Transverse colon (tissue), 4 donors: ENCODE measurements around the gene PCDHA7. TPM values are rescaled to one million over a fixed set of nuclear protein-coding genes. Genes with fewer than 3 reads are reported as not detected.
"Not testable (repeated sequence)": the region's sequence is repeated elsewhere in the genome, so short reads cannot be mapped to it uniquely, and the experiment has no call there.

Experiments
- DNase-seq: peaks from one replicate; pipeline ENCODE4 v3.0.0-alpha.2; 2019
- H3K27ac ChIP-seq, 4 donors: fragments of 200-600 bp; sonication (generic); 2 replicates each; pipeline ENCODE4 v1.5.1; 2016 to 2018; ENCODE audit warnings: inconsistent platforms in 4 of 4
- H3K27me3 ChIP-seq: fragments of 200-600 bp; sonication (generic); 2 replicates; pipeline ENCODE4 v1.5.1; 2017; ENCODE audit warnings: inconsistent platforms
- H3K36me3 ChIP-seq, 4 donors: fragments of 200-600 bp; sonication (generic); 2 replicates each; pipeline ENCODE4 v1.5.1; 2017 to 2019; ENCODE audit warnings: inconsistent platforms in 4 of 4
- H3K4me1 ChIP-seq, 4 donors: fragments of 200-600 bp; sonication (generic); 2 replicates each; pipeline ENCODE4 v1.5.1; 2017 to 2020; ENCODE audit warnings: inconsistent platforms in 4 of 4
- H3K4me3 ChIP-seq, 4 donors: fragments of 200-600 bp; sonication (generic); 1 replicate in 1 of 4; 2 replicates in 3 of 4; pipeline versions ENCODE4 v1.5.1 to v1.6.1; 2017 to 2019; ENCODE audit warnings: inconsistent platforms in 4 of 4
- H3K9me3 ChIP-seq, 2 donors: fragments of 200-600 bp; sonication (generic); 2 replicates each; pipeline ENCODE4 v1.5.1; 2017 to 2019; ENCODE audit warnings: inconsistent platforms in 2 of 2
- EP300 ChIP-seq: sonication (generic); formaldehyde crosslinking; IDR thresholded peaks from one replicate; pipeline ENCODE4 v1.6.1; 2017; ENCODE audit warnings: antibody characterized with exemption, low read depth
- POLR2A ChIP-seq: fragments of 450-650 bp; IDR thresholded peaks from one replicate; pipeline ENCODE4 v1.6.1; 2016; ENCODE audit warnings: antibody characterized with exemption, mild to moderate bottlenecking, moderate library complexity
- POLR2AphosphoS5 ChIP-seq, 3 donors: sonication (generic); formaldehyde crosslinking; IDR thresholded peaks; one replicate each; pipeline ENCODE4 v1.6.1; 2016; ENCODE audit warnings: antibody characterized with exemption in 3 of 3
- WGBS, 2 donors: methylation state at CpG; one replicate each; pipeline ENCODE4 v1.1.5; 2018; ENCODE audit warnings: low coverage in 1 of 2; 5-methylcytosine and 5-hydroxymethylcytosine counted together
- in situ Hi-C, 4 donors: fragments of 200-750 bp; cut with MboI; loops; one replicate each; pipeline versions ENCODE4 v1.15.0 to v1.15.1; 2017; ENCODE audit warnings: low sequenced_read_pairs in 3 of 4, low pct_ligation_motif_present in 1 of 4, low pct_unique_long_range_greater_than_20kb in 1 of 4
- intact Hi-C: fragments of 100-400 bp; cut with DNase I; formaldehyde crosslinking; loops from one replicate; pipeline ENCODE4 v1.15.1; 2023; ENCODE audit warnings: low total_unique reads
- total RNA-seq, 4 donors: library from RNA; depleted of rRNA; stranded (reverse); fragments of >200 nt; gene quantifications; one replicate each; pipeline ENCODE4 v1.1.0, GENCODE V29; 2016
- TF ChIP-seq, protein P1 (sequence below), 5 experiments: fragments of 200-600 bp in 3 of 5; fragments of 450-650 bp in 2 of 5; sonication (generic) in 3 of 5; IDR thresholded peaks; 1 replicate in 2 of 5; 2 replicates in 3 of 5; pipeline ENCODE4 v1.5.1; 2016 to 2017; ENCODE audit warnings: antibody characterized with exemption in 5 of 5, inconsistent platforms in 3 of 5, mild to moderate bottlenecking in 2 of 5, moderate library complexity in 1 of 5

Gene PCDHA7
- total RNA-seq, 4 donors from 2014 or later = 0.37 to 1.4 (median 1.1) TPM; not detected in 1

DNA sequence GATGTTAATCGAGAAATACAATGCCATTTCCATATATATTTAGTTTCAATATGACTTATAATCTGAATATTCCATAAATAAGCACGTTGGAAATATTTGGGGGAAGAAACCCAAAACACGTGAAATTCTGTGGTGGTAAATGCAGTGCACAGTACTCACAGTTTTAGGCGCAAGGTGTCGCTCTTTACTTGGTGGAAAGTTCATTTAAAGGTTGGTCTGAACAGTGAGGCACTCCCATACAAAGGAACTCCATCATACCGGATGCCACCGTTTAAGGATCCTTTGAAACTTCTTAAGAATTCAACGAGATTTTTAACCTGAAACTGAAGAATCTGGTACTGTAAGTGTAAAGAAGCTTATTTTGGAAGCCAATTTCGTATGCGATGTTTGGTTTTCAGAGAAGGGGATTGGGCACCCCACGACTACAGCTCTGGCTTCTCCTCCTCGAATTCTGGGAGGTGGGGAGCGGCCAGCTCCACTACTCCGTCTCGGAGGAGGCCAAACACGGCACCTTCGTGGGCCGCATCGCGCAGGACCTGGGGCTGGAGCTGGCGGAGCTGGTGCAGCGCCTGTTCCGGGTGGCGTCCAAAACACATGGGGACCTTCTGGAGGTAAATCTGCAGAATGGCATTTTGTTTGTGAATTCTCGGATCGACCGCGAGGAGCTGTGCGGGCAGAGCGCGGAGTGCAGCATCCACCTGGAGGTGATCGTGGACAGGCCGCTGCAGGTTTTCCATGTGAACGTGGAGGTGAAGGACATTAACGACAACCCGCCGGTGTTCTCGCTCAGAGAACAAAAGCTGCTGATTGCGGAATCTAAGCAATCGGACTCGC, 34.9 kb downstream of the PCDHA7 start, which contains the start of gene PCDHA11:
Gene PCDHA11, plus strand, starts transcription at position 237 of the 834 bp plus-strand sequence. Its CDS starts 147 bp downstream, at position 384.
- Histone ChIP-seq H3K27me3 (no peaks in the 10 kb centered on the region), H3K4me1 (no peaks in the 10 kb centered on the region), H3K4me3 (no peak within 1 kb of the TSS), H3K36me3 (no peaks in the 10 kb centered on the region), H3K9me3 (peaks cover 17 to 18% of the 10 kb centered on the region in 2 donors), H3K27ac (no peak within 1 kb of the TSS)
- intact Hi-C loops (no loop called here), in situ Hi-C loops (no loop called here)
- WGBS, 2 donors = 23 to 50% methylated on average over 11 to 41 of the region's 41 CpGs
- TF ChIP-seq EP300 (no peak), POLR2A (no peak)
- DNase-seq = no peak

DNA sequence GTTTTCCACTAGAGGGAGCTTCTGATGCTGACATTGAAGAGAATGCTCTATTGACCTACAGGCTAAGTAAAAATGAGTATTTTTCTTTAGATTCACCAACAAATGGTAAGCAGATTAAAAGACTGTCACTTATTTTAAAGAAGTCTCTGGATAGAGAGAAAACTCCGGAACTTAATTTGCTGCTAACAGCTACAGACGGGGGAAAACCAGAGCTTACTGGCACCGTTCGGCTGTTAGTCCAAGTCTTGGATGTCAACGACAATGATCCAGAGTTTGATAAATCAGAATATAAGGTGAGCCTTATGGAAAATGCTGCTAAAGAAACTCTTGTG, 35.5 kb downstream of the PCDHA7 start:
- H3K4me3 ChIP-seq = no peak overlapping the region
- H3K27me3 ChIP-seq = no peaks in the 10 kb centered on the region
- H3K36me3 ChIP-seq = no peaks in the 10 kb centered on the region
- in situ Hi-C loops (no loop called here), intact Hi-C loops (no loop called here)
- TF ChIP-seq, protein P1, sequence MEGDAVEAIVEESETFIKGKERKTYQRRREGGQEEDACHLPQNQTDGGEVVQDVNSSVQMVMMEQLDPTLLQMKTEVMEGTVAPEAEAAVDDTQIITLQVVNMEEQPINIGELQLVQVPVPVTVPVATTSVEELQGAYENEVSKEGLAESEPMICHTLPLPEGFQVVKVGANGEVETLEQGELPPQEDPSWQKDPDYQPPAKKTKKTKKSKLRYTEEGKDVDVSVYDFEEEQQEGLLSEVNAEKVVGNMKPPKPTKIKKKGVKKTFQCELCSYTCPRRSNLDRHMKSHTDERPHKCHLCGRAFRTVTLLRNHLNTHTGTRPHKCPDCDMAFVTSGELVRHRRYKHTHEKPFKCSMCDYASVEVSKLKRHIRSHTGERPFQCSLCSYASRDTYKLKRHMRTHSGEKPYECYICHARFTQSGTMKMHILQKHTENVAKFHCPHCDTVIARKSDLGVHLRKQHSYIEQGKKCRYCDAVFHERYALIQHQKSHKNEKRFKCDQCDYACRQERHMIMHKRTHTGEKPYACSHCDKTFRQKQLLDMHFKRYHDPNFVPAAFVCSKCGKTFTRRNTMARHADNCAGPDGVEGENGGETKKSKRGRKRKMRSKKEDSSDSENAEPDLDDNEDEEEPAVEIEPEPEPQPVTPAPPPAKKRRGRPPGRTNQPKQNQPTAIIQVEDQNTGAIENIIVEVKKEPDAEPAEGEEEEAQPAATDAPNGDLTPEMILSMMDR (IDR thresholded peaks at IDR 0.05) = no peak
- TF ChIP-seq EP300 (no peak), POLR2A (no peak), POLR2AphosphoS5 (IDR thresholded peaks at IDR 0.05) (no peak)
- peaks cover 17% of the 10 kb centered on the region in 2 donors for H3K9me3 ChIP-seq
- H3K4me1 ChIP-seq = no peaks in the 10 kb centered on the region
- DNase-seq = no peak
- WGBS, 2 donors = 73 to 76% methylated on average over 5 of the region's 5 CpGs
- no peak overlapping the region for H3K27ac ChIP-seq

DNA sequence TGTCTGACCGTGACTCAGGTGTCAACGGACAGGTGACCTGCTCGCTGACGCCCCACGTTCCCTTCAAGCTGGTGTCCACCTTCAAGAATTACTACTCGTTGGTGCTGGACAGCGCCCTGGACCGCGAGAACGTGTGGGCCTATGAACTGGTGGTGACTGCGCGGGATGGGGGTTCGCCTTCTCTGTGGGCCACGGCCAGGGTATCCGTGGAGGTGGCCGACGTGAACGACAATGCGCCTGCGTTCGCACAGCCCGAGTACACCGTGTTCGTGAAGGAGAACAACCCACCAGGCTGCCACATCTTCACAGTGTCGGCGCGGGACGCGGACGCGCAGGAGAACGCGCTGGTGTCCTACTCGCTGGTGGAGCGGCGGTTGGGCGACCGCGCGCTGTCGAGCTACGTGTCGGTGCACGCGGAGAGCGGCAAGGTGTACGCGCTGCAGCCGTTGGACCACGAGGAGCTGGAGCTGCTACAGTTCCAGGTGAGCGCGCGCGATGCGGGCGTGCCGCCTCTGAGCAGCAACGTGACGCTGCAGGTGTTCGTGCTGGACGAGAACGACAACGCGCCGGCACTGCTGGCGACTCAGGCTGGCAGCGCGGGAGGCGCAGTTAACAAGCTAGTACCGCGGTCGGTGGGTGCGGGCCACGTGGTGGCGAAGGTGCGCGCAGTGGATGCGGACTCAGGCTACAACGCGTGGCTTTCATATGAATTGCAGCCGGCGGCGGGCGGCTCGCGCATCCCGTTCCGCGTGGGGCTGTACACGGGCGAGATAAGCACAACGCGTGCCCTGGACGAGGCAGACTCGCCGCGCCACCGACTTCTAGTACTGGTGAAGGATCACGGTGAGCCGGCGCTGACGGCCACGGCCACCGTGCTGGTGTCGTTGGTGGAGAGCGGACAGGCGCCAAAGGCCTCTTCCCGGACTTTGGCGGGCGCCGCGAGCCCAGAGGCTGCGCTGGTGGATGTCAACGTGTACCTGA, 36.4 kb downstream of the PCDHA7 start:
- no peak for TF ChIP-seq POLR2A
- TF ChIP-seq EP300 = no peak
- TF ChIP-seq, protein P1 (IDR thresholded peaks at IDR 0.05) = no peak
- TF ChIP-seq POLR2AphosphoS5 (IDR thresholded peaks at IDR 0.05) = no peak
- Histone ChIP-seq H3K4me1 (no peaks in the 10 kb centered on the region), H3K4me3 (no peak overlapping the region), H3K36me3 (no peaks in the 10 kb centered on the region), H3K27me3 (no peaks in the 10 kb centered on the region), H3K27ac (no peak overlapping the region), H3K9me3 (peaks cover 17 to 20% of the 10 kb centered on the region in 2 donors)
- WGBS, 2 donors = 86% methylated on average over 88 of the region's 114 CpGs; no CpG with 5 or more reads in 1 of the 2 donors
- in situ Hi-C loops = no loop called here
- intact Hi-C loops = no loop called here
- DNase-seq = no peak

DNA sequence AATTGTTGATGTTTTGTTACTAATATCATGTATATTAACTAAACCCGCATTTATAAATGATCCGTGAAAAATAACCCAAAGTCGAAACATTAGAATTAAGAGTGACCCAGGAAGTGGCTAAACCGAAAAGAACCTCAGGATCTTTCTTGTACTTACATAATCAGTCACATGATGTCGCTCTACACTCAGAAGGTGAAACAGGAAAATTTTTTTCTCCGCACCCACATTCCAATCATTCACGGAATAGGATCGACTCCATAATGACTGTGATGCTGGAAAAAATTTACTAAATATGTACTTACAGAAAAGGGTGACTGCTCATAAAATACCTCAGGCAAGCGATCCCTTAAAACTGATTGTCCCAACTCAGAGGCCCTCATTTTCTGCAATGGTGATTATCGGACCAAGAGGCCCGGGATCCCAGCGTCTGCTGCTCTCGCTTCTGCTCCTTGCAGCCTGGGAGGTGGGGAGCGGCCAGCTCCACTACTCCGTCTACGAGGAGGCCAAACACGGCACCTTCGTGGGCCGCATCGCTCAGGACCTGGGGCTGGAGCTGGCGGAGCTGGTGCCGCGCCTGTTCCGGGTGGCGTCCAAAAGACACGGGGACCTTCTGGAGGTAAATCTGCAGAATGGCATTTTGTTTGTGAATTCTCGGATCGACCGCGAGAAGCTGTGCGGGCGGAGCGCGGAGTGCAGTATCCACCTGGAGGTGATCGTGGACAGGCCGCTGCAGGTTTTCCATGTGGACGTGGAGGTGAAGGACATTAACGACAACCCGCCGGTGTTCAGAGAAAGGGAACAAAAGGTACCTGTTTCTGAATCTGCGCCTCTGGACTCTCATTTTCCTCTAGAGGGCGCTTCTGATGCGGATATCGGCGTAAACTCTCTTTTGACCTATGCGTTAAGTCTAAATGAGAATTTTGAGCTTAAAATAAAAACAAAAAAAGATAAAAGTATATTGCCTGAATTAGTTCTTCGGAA, 41.3 kb downstream of the PCDHA7 start, which contains the start of gene PCDHA12:
Gene PCDHA12, plus strand, starts transcription at position 224 of the 981 bp plus-strand sequence. Its CDS starts 165 bp downstream, at position 389.
- Histone ChIP-seq H3K36me3 (no peaks in the 10 kb centered on the region), H3K4me3 (no peak within 1 kb of the TSS), H3K4me1 (no peaks in the 10 kb centered on the region), H3K9me3 (peaks cover 0 to 45% of the 10 kb centered on the region in 2 donors), H3K27ac (no peak within 1 kb of the TSS), H3K27me3 (peaks cover 11% of the 10 kb centered on the region)
- in situ Hi-C loops = no loop called here
- intact Hi-C loops = no loop called here
- 40 to 53% methylated on average over 19 to 47 of the region's 47 CpGs for WGBS, 2 donors
- no peak for DNase-seq
- TF ChIP-seq, protein P1 (IDR thresholded peaks at IDR 0.05) = no peak
- TF ChIP-seq EP300 = no peak
- TF ChIP-seq POLR2AphosphoS5 (IDR thresholded peaks at IDR 0.05) = no peak
- no peak for TF ChIP-seq POLR2A

DNA sequence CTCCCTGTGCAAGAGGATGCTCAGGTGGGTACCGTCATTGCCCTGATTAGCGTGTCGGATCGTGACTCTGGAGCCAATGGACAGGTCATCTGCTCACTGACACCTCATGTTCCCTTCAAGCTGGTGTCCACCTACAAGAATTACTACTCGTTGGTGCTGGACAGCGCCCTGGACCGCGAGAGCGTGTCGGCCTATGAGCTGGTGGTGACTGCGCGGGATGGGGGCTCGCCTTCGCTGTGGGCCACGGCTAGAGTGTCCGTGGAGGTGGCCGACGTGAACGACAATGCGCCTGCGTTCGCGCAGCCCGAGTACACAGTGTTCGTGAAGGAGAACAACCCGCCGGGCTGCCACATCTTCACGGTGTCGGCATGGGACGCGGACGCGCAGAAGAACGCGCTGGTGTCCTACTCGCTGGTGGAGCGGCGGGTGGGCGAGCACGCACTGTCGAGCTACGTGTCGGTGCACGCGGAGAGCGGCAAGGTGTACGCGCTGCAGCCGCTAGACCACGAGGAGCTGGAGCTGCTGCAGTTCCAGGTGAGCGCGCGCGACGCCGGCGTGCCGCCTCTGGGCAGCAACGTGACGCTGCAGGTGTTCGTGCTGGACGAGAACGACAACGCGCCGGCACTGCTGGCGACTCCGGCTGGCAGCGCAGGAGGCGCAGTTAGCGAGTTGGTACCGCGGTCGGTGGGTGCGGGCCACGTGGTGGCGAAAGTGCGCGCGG, 42.6 kb downstream of the PCDHA7 start:
- 80 to 84% methylated on average over 1 to 80 of the region's 80 CpGs for WGBS, 2 donors
- H3K27me3 ChIP-seq = peaks cover 11% of the 10 kb centered on the region
- in situ Hi-C loops, DNase-seq, H3K4me1 ChIP-seq, H3K27ac ChIP-seq, intact Hi-C loops, H3K36me3 ChIP-seq, H3K4me3 ChIP-seq: not testable (repeated sequence)
- peaks cover 0 to 41% of the 10 kb centered on the region in 2 donors for H3K9me3 ChIP-seq
